Measurements from ENCODE around the gene ITGA2.
"Not testable (repeated sequence)": the region's sequence is repeated elsewhere in the genome, so short reads cannot be mapped to it uniquely, and the experiment has no call there.

ITGA2 gene

DNA sequence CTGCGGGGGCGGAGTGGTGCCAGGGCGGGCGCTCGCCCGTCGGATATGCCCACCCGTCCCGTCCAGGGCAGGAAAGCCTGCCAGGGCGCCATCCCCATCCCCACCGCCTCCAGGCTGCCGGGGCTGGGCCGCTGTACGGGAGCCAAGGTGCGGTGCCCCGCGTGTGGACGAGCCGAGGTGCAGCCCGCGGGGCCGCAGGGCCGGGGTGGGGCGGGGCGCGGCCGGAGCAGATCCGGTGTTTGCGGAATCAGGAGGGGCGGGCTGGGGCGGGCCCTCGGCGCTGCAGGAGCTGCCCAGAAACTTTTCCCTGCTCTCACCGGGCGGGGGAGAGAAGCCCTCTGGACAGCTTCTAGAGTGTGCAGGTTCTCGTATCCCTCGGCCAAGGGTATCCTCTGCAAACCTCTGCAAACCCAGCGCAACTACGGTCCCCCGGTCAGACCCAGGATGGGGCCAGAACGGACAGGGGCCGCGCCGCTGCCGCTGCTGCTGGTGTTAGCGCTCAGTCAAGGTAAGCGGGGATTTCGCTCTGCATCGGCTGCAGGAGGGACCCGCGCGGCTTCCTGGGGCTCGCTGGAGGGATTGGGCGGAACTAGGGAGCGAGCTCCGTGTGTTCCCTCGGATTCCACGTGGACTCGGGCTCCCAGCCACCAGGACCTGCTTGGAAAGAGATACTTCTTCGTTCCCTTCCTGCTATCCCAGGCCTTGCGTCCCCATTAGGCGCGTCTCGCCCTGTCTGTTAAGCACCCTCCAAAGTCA is at the start of gene ITGA2:
Gene ITGA2, plus strand, starts transcription at position 328 of the 756 bp plus-strand sequence. Its CDS starts 117 bp downstream, at position 445.
- peak; percentile 57 for DNase-seq

DNA sequence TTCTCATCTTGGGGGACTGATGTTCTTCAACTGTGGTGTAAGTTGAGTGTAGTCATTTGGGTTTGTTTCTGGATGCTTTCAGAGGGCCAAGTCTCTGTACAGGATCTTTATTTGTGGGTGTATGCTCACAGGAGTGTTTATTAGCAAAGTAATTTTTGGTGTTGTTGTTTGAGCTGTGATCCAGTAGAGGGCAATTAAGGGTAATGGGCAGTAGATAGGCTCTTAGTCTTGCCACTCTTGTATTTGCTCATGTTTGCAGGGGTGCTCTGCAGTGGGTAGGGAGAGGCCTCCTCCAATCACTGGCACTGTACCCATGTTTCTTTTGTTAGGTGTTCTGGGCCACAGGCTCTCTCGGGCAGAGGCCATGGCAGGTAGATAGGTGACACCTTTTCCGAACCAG is 45.9 kb upstream of the ITGA2 start:
- no peak for DNase-seq

DNA sequence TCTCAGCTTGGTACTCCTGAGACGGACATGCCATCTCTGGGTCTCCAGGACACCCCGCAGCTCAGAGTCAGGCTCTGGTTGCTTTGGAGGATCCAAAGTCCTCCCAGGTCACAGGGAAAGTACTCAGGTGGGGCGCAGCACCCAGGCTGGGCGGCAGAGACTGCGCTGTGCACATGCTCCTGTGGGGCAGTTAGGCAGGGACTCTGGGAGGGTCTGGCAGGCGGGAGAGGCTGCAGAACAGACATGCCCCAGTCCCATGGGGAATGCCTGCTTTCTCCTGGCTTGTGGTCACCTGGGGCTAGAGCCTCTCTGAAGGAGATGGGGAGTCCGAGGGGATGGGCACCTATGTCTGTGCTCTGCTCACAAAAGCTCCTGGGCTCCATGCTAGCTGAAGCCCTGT is 45.3 kb upstream of the ITGA2 start:
- DNase-seq, result no peak

DNA sequence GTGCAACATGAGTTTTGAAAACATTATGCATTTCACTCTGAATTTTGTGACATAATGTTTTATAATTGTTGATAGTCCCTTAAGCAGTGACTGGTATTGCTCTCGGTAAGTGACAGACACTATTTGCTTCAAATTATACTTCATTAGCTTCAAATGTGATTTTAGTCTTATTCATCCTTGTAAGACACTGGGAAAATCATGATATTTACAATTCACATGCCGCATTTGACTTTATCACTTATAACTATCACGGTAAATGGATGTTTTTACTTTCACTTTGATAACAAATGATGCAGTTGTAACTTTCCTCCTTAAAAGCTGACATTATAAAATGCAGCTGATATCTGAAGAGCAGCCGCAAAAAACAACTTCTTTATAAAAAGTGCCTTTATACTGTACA is 44.1 kb upstream of the ITGA2 start:
- no peak for DNase-seq

DNA sequence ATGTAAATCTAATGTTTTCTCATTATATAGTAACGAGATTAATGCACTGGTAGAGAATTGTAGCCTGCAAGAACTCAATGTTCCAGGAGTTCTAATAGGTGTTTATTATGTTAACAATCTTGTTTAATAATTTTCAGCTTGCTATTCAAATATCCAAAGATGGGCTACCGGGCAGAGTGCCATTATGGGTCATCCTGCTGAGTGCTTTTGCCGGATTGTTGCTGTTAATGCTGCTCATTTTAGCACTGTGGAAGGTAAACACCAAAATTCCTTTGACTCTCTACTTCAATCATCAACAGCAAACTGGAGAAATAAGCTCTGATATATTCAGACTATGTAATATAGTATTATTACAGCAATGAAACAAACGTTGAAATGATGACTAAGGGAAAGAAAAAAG is 41.9 kb upstream of the ITGA2 start:
- no peak for DNase-seq

DNA sequence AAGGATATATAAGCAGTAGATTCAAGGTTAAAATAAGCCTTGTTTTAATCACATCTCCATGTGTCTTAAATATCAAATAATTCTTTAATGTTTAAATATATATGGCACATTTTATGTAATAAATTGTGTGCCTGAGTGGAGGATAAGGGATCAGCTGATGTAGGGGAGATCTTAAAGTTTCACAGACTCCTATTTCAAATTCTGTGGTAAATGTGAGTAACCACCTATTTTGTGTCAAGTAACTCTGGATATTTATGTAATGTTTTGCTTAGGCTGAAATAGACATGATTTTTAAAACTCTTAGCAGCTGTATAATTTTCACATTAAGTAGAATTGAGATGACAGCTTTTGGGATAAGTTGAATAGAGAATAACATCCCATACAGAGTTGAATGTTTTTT is 41.3 kb upstream of the ITGA2 start:
- DNase-seq, result no peak

DNA sequence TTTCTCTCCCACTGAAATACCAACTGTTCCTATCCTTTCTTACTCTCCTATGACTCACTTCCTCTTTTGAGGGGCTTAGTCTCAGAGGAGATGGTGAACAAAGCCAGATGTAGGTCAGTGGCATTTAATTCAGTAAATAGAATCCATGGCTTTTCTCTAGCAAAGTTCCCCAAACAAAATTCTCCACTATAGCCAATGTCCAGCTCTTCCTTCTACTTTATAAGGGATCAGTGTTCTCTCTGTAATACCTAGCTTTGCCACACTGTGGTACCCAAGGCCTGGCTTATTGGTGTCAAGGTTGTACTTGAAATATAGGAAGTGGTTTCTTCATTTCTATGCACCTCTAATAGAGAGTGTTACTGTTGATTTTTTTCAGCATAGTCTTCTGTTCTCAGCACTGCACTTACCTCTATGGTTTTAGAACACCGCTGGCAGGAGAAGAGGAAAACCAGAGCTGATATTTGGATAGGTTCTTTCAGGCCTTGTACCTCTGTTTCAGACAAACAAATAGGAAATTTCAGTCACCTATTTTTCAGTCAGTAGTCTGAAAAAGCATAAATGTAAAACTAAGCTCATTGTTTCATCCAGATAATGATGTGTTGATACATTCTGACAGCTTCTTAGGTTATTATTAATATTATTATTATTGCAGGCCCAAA is 40.6 kb upstream of the ITGA2 start:
- DNase-seq, result peak; percentile 67

DNA sequence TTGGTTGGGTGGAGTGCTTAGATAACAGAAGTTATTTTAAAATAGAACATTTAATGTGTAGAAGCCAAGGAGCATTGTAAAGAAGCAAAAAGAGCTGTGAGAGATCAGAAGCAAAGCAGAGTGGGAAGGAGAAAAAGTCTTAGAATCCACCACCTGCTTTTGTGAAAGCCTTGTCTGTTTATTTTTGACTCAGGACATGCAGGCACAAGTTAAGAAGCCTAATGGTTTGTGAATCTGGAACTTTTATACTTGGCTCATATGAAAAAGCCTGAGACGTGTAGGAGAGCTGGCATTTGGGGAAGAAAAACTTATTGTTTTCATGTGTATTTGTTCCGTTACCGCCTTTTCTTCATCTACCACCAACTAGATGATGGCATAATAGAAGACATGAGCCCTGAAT is 38.5 kb upstream of the ITGA2 start:
- DNase-seq, result no peak

DNA sequence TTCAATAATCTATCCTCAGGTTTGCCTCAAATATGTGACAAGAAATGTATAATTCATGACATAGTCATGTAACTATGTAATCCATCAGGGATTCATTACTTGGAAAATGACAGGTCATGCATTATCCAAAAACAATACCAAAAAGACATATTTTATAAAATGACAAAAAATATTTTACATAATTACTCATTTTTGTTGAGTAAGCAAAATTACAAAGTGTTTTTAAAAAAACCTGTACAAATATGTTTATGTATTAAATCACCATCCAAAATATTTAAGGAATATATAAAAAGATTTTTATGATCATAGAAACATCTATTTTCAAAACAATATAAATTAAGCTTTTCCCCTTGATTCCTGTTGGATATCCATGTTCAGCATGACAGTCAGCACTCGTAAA is 36.7 kb upstream of the ITGA2 start:
- no peak for DNase-seq

DNA sequence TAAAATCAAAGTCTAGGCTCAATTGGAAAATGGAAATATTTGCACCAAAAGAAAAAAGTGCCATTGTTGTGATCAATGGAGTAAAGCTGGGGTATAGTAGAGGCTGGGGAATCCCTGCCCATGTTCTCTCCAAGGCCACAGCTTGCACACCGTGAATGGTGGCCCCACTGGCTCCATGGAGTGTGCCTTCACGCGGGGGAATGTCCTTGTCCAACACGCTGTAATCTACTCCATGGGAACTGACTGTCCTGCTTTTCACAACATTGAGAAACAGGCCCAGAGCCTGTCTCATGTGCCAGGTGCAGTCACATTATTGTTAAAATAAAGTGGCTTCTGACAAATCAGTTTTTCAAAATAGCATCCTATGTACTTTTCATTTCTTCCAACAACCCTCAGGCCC is 33.1 kb upstream of the ITGA2 start:
- no peak for DNase-seq

DNA sequence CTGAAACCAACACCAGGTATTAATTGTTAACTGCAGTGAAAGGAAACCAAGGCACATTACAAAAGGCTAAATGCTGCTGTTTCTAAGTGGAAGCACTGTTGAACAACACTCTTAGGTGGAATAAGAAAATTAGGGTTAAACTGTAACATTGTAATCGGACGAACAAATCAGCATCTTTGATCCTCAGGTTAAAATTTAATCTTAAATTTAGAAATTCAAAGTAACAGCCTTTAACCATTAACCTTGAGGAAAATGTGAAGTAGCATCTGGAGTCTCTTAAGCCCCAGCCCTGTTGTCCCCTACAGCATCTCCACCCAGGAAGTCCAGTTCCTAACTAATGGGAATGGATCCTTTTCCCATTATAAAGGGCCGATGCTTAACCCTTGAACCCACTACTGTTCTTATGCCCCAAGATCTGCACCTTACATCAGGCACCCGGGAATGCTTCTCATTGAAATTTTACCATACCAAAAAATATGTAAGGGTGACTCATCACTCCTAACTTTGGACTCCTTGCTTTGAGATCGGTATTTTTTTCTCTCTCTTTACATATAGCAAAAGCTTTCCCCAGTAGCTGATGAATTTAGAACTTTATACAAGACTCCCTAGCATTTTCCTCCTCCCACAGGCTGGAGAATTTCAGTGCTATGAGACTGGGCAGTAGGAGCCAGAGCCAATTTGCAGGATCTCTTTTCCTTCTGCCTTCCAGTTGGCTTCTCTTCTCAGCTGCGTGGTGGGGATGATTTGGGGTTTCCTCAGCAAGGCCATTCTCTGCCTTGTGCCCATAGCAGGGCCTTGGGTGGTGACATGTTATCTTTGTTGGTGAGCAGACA is 32.0 kb upstream of the ITGA2 start:
- DNase-seq, result no peak

DNA sequence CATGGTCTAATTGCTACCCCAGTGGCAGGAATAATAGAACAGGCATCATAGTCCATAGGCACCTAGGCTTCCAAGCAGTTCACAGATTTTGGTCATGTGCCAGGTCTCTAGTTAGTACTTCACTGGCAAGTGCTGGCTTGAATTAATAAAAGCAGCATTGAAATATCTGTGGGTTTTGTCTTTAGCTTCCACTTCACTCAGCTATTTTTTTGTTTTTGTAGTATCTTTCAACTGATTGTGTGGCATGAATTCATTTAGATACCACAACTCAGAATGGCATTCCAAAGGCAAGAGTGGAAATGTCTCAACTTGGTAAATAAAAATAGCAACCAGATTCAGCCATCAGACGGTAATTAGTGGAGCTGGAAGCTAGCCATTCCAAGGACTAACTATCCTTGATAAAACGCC is 27.9 kb upstream of the ITGA2 start:
- DNase-seq, result no peak

DNA sequence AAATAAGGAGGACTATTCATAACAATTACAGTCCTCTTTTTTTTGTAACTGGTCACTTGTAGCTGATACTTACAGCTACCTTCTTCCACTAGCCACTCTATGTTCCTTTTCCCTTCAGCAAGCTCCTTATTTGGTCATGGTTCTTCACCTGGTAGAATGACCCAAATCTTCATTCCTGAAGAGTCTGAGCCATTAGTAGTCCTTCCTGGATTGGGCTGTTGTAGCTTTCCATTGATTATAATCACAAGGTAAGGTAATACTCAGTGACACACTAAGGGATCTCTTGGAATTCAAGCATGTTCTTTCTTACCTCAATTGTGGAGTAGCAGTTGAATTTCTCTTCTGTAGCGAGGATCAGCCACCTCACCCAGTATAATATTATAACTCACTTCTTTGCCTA is 25.5 kb upstream of the ITGA2 start:
- DNase-seq, result no peak

DNA sequence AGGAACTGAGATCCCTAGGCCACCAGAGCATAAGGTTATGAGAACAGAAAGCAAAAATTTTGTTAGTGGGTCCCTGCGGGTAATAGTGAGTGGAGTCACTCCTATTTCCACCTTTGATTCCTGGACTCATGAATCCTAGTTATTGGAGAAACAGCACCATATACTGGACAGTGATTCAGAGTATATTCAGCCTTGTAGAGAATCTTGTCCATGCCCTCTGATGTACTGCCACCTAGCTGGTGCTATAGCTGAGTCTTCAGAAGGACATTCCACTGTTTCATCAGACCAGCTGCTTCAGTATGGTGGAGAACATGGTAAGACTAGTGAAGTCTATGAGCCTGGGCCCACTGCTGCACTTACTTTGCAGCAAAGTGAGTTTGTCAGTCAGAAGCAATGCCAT is 25.0 kb upstream of the ITGA2 start:
- DNase-seq, result no peak

DNA sequence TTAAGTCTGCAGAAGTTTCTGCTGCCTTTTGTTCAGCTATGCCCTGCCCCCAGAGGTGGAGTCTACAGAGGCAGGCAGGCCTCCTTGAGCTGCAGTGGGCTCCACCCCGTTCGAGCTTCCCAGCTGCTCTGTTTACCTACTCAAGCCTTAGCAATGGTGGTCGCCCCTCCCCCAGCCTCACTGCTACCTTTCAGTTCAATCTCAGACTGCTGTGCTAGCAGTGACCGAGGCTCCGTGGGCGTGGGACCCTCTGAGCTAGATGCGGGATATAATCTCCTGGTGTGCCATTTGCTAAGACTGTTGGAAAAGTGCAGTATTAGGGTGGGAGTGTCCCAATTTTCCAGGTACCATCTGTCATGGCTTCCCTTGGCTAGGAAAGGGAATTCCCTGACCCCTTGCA is 13.0 kb upstream of the ITGA2 start:
- not testable (repeated sequence) for DNase-seq

DNA sequence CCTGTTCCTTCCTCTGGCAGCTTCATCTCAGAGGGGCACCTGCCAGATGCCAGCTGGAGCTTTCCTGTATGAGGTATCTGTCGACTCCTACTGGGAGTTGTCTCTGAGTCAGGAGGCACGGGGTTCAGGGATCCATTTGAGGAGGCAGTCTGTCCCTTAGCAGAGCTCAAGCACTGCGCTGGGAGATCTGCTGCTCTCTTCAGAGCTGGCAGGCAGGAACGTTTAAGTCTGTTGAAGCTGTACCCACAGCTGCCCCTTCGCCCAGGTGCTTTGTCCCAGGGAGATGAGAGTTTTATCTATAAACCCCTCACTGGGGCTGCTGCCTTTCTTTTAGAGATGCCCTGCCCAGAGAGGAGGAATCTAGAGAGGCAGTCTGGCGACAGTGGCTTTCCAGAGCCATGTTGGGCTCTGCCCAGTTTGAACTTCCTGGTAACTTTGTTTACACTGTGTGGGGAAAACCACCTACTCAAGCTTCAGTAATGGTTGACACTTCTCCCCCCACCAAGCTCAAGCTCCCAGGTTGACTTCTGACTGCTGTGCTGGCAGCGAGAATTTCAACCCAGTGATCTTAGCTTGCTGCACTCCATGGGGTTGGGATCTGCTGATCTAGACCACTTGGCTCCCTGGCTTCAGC is 11.8 kb upstream of the ITGA2 start:
- no peak for DNase-seq

DNA sequence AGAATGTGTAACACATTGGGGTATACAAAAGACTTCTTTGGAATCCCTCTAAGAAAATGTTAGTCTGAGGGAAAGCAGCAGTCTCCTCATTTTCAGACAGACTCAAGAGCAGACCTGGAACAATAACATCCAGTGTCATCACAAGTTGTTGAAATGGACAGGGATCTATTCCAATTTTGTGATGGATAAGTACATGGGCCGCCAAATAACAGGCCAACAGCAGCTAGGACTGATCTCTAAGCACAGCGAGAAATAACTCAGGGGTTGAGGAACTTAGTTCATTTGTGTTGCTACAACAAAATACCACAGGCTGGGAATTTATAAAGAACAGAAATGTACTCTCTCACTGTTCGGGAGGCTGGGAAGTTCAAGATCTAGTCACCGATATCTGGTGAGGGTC is 7.6 kb upstream of the ITGA2 start:
- DNase-seq, result no peak

DNA sequence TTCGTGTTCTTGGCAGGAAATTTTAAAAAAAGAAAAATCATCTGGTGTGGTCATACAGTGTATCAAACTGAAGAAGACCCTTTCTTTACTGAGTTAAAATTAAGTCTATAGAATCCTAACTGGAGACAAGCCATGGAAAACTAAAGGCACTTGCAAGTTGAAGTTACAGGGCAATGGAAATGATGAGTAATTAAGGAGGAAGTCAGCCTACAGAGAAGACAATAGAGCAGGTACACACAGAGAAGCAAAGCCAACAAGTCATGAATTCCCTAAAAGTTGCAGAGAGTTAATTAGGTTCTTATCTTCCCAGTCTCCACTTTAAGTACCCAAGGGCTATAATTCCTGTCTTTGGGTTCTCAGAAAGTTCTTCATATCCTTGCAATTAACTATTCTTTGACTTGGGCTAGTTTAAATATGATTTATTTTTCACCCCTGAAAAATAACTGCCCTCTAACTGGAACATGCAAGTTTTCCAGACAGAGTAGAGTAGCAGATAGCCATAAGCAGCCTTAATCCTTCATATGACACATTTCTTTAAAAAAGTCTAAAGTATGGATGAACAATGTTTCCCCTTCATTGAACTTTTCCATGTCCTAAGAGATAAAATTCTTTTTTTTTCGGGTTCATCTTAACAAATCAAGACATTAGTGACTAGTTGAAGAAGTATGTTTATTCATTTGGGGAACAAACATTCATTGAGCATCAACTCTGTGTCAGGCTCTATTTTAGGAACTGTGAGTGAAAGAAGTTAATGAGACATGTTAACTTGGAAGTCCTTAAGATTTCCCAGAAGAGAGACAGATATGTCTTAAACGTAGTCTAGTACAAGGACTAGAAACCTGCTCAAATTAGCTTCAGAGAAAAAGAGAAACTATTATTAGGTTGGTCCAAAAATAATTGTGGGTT is 5.2 kb upstream of the ITGA2 start:
- DNase-seq, result no peak

DNA sequence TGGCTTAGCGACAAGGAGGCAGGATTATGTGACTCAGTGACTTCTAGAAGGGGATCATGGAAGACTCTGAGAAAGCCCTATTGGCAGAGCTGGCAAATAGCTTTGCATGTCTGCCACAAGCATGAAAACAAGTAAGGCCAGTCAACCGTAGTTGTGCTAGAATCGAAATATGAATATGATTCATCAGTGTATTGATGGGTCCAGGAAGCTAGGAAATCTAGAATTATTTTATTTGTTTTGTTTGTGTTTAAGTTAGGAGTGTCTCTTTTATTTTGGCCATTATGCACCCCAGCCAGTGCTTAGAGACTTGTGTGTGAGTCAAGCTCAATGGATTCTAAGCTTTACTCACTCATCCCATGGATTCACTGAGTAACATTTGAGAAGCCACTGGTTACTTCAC is 3.8 kb upstream of the ITGA2 start:
- no peak for DNase-seq

DNA sequence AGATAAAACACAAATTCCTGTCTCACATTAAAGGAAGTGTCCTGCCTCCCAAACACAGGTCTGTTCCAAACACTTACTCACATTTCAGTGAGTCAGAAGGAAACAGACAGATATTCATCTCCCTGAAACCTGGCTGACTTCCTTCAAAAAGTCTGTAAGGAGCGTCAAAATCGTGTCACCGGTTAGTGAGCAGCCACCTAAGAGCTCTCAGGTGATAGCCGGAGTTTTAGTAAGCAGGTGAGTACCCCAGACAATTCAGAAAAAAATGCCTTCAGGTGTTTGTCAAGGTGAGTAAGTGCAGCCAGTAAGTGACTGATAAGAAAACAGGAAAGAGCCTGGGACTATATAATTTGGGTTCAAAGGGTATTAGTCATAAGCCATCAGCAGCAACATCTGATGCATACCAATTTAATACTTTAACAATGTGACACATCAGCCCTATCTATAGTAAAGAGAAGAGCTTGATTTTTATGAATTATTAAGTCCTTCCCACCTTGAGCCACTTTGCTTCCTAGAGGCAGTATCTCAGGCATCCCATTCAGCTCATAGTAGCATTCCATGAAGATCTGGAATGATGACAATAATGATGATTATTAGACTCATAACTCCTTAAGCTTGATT is 1.3 kb upstream of the ITGA2 start:
- peak; percentile 23 for DNase-seq

DNA sequence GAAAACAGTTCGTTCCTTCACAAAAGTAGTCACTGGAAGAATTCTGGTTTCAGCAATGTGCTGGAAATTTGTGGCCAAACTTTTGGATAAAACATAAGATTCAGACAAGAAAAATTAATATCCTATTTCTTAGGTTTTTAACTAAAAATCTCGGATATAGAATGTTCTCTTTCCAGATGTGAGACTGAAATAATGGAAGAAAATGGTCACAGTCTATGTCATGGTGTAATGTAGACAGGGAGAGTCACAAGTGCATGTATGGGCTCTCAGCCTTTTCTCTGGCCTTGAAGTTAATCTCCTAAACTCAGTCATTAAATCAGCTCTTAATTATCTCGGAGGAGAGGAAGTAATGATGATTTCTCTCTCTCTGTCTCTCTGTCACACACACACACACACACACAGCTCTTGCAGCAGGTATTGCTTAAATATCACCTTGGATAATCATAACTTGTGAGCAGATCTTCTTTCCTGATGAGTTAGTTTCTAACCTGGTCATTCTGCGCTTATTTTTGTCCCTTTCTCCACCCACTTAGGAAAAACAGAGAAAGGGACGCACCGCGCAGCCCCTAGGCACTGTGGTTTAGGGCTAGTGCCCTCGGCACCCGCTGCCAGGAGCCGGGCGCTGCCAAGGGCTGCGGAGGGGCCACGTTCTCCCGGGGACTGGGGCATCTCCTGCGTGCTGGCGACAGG is 672 bp upstream of the ITGA2 start:
- DNase-seq, result no peak
